ENCODE results near the gene SH3PXD2B. TPM values are rescaled to one million over a fixed set of nuclear protein-coding genes. Genes with fewer than 3 reads are reported as not detected.

The SH3PXD2B gene
- total RNA-seq, 1 donor from 2014 or later = 12.9 TPM

Other genes with a start within 250 kb of the SH3PXD2B start
- 50.2 and 54.0 TPM in 2 replicates for gene UBTD2, start 170.8 kb downstream of the SH3PXD2B start, total RNA-seq
- gene NEURL1B, start 186.7 kb upstream of the SH3PXD2B start, total RNA-seq = 0.15 and 1.6 TPM in 2 replicates

All from renal cortical epithelial cell (primary cell).